ENCODE measurements around the gene OR7A5.

- TF ChIP-seq CTCF (IDR thresholded peaks at IDR 0.05): no peak
- no peak for TF ChIP-seq FOXJ3 (CRISPR knock-in tag; IDR thresholded peaks at IDR 0.05)
- TF ChIP-seq JUND (IDR thresholded peaks at IDR 0.05): no peak
- no peak for TF ChIP-seq PBX3 (IDR thresholded peaks at IDR 0.05)
- TF ChIP-seq USF1 (IDR thresholded peaks at IDR 0.05; ENCODE audit: borderline replicate concordance, low read depth): no peak
- no peak for TF ChIP-seq GATA2 (CRISPR knock-in tag; IDR thresholded peaks at IDR 0.05)
- no peak for TF ChIP-seq TAF1 (IDR thresholded peaks at IDR 0.05; ENCODE audit: borderline replicate concordance, low read depth, low read length)
- TF ChIP-seq SIN3A (IDR thresholded peaks at IDR 0.05; ENCODE audit: borderline replicate concordance, low read depth, low read length): no peak
Observed at GRCh38 chr19:14782626-14783409, 52.2 kb downstream of the OR7A5 start.
